ENCODE measurements around the gene ANKRD13C. TPM values are rescaled to one million over a fixed set of nuclear protein-coding genes. Genes with fewer than 3 reads are reported as not detected.

Gene ANKRD13C
- total RNA-seq, 6 experiments from 2014 or later = 16.1 to 19.8 (median 19.1) TPM

DNA sequence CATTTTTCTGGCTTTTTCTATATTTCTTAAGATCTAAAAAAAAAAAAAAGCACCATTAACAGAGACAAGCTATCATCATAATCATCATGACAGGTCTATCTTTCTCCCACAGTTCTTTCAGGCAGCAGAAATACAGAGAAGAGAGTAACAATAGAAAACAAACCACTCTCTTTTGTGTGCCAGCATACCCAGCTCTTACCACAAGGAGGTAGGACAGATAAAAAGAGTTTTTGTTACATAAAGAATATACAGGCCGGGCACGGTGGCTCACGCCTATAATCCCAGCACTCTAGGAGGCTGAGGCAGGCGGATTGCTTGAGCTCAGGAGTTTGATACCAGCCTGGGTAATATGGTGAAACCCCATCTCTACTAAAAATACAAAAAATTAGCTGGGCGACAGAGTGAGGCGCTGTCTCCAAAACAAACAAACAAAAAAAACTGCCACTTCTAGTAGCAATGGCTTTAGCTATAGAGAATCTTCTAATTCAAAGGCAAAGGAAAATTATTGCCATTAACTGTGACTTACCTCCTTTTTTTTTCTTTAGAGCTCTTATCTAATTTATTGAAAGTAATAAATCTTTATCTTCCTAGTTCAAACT, 39.7 kb downstream of the ANKRD13C start:
- H3K4me1 Mint-ChIP-seq (ENCODE audit: low read depth) = peaks cover 19% of the 10 kb centered on the region
- H3K9me3 Mint-ChIP-seq = no peaks in the 10 kb centered on the region
- no peak overlapping the region for H3K4me3 Mint-ChIP-seq
- H3K27ac Mint-ChIP-seq = no peak overlapping the region
- no peak for DNase-seq
- peaks cover 5% of the 10 kb centered on the region for H3K36me3 Mint-ChIP-seq (ENCODE audit: low read depth)
- no peaks in the 10 kb centered on the region; the same call in 1 of the 2 replicates for H3K27me3 Mint-ChIP-seq (ENCODE audit: insufficient read depth)
- TF ChIP-seq, protein P1, sequence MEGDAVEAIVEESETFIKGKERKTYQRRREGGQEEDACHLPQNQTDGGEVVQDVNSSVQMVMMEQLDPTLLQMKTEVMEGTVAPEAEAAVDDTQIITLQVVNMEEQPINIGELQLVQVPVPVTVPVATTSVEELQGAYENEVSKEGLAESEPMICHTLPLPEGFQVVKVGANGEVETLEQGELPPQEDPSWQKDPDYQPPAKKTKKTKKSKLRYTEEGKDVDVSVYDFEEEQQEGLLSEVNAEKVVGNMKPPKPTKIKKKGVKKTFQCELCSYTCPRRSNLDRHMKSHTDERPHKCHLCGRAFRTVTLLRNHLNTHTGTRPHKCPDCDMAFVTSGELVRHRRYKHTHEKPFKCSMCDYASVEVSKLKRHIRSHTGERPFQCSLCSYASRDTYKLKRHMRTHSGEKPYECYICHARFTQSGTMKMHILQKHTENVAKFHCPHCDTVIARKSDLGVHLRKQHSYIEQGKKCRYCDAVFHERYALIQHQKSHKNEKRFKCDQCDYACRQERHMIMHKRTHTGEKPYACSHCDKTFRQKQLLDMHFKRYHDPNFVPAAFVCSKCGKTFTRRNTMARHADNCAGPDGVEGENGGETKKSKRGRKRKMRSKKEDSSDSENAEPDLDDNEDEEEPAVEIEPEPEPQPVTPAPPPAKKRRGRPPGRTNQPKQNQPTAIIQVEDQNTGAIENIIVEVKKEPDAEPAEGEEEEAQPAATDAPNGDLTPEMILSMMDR (IDR thresholded peaks at IDR 0.05) = no peak; the same call in 1 of the 2 replicates

DNA sequence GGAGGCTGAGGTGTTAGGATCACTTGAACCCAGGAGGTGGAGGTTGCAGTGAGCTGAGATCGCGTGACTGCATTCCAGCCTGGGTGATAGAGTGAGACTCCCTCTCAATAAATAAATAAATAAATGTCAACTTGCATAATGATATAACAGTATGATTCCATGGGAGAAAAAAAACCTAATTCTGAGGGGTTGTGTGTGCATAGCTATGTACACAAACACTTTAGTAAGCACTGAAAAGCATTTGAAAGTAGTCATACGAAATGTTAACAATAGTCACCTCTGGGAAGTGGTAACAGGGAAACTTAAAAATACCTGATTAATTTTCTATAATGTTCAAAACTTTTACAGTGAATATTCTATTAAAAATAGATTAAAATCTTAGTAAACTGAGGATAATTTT, 43.2 kb downstream of the ANKRD13C start:
- Mint-ChIP-seq H3K4me1 (ENCODE audit: low read depth) (no peaks in the 10 kb centered on the region), H3K9me3 (no peaks in the 10 kb centered on the region), H3K27me3 (ENCODE audit: insufficient read depth) (no peaks in the 10 kb centered on the region; the same call in 1 of the 2 replicates), H3K27ac (no peak overlapping the region), H3K36me3 (ENCODE audit: low read depth) (0 out of 2 replicates have a peak, but pooled peaks cover 5% of the 10 kb centered on the region), H3K4me3 (no peak overlapping the region)
- DNase-seq = no peak
- TF ChIP-seq, protein P1 (IDR thresholded peaks at IDR 0.05) = no peak

DNA sequence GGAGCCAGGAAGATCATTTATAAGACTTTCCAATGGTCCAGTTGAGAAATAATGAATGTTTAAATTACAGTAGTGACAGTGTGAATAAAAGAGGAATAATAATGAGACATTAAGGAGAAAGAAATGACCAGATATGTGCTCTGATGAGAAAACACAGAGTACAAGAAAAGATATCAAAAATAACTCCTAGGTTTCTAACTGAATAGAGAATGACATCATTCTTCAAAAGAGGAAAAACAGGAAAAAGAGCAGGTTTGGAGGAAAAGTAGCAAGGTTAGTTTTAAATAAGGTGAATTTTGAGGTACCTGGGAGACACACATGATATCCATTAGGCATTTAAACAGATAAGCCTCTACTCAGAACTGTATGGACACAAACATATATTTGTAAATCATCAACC, 55.0 kb downstream of the ANKRD13C start:
- no peaks in the 10 kb centered on the region for H3K9me3 Mint-ChIP-seq
- peaks cover 6% of the 10 kb centered on the region for H3K36me3 Mint-ChIP-seq (ENCODE audit: low read depth)
- no peak overlapping the region for H3K4me3 Mint-ChIP-seq
- H3K27me3 Mint-ChIP-seq (ENCODE audit: insufficient read depth) = peaks cover 1% of the 10 kb centered on the region; the same call in 1 of the 2 replicates
- H3K4me1 Mint-ChIP-seq (ENCODE audit: low read depth) = no peaks in the 10 kb centered on the region
- TF ChIP-seq, protein P1 (IDR thresholded peaks at IDR 0.05) = no peak
- H3K27ac Mint-ChIP-seq = no peak overlapping the region
- no peak for DNase-seq

DNA sequence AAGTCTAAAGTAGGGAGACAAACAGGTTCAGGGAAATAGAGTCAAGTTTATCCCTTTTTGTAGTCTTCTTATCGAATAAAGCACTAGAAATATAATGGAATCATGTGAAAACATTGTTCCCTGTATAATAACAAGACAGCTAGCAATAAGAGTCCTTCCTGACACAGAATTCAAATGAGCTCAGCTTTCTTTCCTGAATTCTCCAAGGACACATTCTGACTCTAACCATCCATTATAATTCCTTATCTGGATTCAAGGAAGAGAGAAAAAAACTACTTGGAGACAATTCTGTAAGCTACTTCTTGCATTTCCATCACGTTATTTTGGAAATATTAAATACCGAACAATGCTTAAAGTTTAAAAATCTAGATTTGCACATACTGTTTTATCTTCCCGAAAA, 58.8 kb downstream of the ANKRD13C start:
- Mint-ChIP-seq H3K4me1 (ENCODE audit: low read depth) (peaks cover under 1% of the 10 kb centered on the region; the same call in 1 of the 2 replicates), H3K27ac (no peak overlapping the region), H3K36me3 (ENCODE audit: low read depth) (peaks cover 10% of the 10 kb centered on the region), H3K27me3 (ENCODE audit: insufficient read depth) (no peaks in the 10 kb centered on the region), H3K9me3 (no peaks in the 10 kb centered on the region), H3K4me3 (no peak overlapping the region)
- TF ChIP-seq, protein P1 (IDR thresholded peaks at IDR 0.05) = no peak
- DNase-seq = no peak

DNA sequence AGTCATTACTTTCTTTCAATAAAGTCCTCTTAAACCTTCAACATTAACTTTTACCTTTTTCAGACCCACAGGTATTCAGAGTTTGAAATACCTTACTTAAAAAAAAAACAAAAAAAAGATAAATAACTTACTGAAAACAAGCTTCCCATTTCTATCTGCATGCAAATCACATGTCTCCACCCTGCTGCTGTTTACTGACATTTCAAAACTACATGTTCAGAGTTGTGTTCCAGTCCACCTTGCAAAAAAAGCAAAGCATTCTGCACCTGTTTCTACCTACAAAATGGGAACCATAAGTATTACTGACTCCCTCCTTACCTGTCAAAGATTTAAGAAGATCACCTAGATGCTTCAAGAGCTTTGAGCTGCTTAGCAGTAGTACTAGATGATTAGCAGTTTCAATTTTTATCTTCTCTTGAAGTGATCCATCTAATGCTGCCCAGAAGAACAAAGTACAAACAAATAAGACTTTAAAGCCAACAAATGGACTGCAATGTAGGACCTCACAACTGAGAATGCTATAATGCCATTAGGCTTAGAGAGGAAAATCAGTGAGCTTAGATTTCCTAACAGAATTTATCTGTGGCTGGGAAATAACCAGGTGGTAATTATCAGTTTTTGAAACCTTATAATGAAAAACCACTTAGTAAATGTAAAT, 61.2 kb downstream of the ANKRD13C start:
- Mint-ChIP-seq H3K4me3 (no peak overlapping the region), H3K27ac (no peak overlapping the region), H3K27me3 (ENCODE audit: insufficient read depth) (no peaks in the 10 kb centered on the region), H3K4me1 (ENCODE audit: low read depth) (peaks cover 10% of the 10 kb centered on the region), H3K36me3 (ENCODE audit: low read depth) (0 out of 2 replicates have a peak, but pooled peaks cover 11% of the 10 kb centered on the region), H3K9me3 (no peaks in the 10 kb centered on the region)
- DNase-seq = no peak
- TF ChIP-seq, protein P1 (IDR thresholded peaks at IDR 0.05) = no peak

Data from HFFc6 (cell line).